GM12864 (cell line): Measurements from ENCODE around the gene PELI1.
A peak's percentile ranks its signal among the peaks of the same experiment; 100 is the strongest.
"Not testable (repeated sequence)": the region's sequence is repeated elsewhere in the genome, so short reads cannot be mapped to it uniquely, and the experiment has no call there.

Source experiments
- DNase-seq: peaks from one replicate; pipeline ENCODE4 v3.0.0-alpha.2; 2011; ENCODE audit warnings: low read depth
- H3K4me3 ChIP-seq: 2 replicates; pipeline ENCODE4 v1.5.1; 2011; ENCODE audit warnings: mild to moderate bottlenecking, low read depth, low read length, control low read depth
- TF ChIP-seq, protein P1 (sequence below): IDR thresholded peaks from 2 replicates; pipeline ENCODE4 v1.5.1; 2011; ENCODE audit warnings: low read depth, mild to moderate bottlenecking, moderate library complexity, low read length, control low read depth, inconsistent platforms; ENCODE audit errors: missing control alignments

Gene PELI1

DNA sequence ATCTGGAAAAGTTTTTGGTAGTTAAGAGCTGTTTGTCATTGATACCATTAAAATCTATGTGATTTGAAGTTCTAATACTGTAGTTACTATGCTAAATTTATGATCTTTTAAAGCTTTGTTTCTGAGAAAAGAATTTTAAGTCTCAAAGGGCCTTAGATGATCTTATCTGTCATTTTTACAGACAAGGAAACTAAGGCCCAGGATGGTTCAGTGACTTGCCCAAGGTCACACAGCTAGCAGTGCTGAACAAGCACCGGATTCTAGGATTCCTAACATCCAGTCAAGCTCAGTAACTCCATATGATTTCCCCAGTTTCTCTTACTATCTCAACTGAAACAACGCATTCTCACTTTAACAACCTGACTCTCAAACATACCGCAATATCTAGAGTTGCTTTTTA is 37.7 kb downstream of the PELI1 start:
- DNase-seq = no peak
- TF ChIP-seq, protein P1, sequence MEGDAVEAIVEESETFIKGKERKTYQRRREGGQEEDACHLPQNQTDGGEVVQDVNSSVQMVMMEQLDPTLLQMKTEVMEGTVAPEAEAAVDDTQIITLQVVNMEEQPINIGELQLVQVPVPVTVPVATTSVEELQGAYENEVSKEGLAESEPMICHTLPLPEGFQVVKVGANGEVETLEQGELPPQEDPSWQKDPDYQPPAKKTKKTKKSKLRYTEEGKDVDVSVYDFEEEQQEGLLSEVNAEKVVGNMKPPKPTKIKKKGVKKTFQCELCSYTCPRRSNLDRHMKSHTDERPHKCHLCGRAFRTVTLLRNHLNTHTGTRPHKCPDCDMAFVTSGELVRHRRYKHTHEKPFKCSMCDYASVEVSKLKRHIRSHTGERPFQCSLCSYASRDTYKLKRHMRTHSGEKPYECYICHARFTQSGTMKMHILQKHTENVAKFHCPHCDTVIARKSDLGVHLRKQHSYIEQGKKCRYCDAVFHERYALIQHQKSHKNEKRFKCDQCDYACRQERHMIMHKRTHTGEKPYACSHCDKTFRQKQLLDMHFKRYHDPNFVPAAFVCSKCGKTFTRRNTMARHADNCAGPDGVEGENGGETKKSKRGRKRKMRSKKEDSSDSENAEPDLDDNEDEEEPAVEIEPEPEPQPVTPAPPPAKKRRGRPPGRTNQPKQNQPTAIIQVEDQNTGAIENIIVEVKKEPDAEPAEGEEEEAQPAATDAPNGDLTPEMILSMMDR = no peak
- no peak overlapping the region for H3K4me3 ChIP-seq

DNA sequence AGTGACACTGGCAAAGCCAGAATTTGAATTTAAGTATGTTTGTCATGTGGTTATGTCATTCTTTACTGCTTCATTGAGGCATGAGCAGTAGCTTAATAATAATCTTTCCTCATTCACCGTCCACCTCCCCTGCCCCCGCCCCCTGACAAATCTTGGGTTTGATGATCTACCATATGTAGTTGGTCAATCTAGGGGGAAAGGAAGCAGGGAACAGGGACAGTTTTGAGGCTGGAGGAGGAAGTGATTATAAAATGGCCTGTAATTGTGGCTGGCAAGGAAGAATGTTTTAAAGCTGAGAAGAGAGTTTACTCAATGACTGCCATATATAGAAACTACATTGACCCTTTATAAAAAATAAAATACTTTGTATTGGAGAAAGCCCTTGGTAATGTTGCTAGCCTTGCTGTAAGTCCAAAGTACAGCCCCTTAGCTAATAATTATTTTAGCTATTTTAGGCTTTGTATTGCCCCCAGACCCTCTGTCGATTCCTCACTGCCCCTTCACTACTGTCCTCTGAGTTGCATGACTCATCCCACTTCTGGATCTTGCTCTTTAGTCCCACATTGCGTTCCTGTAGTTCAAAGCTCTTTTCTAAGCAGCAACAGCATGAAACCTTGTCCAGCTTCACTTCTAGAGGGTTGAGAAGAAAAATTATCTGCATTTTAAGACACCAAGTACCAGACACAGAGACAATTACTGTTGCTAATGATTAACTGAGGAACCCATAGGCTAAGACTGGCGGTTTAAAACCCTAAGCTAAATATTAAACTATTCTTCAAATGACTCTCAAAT is 38.4 kb downstream of the PELI1 start:
- no peak overlapping the region for H3K4me3 ChIP-seq
- no peak for DNase-seq

DNA sequence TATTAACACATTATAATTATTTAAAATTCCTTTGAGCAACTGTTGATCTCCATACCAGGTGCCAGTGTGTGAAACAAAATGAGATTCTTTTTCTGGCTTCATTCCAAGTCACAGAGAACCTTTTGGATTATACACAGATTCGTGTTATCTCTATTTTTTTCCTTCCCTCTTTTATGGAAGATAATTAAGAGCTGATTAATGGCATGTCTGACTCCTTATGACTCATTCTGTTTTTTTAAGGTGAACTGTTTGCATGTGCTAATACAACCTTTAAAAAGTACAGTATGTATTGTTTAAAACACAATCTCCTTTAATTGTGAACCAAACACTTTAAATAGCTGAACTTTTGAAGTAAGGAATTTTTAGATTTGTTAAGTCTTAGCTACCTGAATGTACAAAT is 39.3 kb downstream of the PELI1 start:
- H3K4me3 ChIP-seq = no peak overlapping the region
- no peak for DNase-seq
- TF ChIP-seq, protein P1 = no peak

More for the DNA sequence above, 38.4 kb downstream of the PELI1 start:
- TF ChIP-seq, protein P1 = no peak

DNA sequence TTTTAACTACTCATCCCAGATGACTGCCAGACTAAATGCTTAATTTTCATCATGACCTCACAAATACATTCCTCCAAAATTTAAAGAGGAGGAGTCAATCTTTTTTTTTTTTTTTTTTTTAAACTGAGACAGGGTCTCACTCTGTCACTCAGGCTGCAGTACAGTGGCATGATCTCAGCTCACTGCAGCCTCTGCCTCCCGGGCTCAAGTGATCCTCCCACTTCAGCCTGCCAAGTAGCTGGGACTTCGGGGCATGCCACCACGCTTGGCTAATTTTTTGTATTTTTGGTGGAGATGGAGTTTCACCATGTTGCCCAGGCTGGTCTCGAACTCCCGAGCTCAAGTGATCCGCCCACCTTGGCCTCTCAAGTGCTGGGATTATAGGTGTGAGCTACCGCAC is 41.5 kb downstream of the PELI1 start:
- not testable (repeated sequence) for DNase-seq, H3K4me3 ChIP-seq

DNA sequence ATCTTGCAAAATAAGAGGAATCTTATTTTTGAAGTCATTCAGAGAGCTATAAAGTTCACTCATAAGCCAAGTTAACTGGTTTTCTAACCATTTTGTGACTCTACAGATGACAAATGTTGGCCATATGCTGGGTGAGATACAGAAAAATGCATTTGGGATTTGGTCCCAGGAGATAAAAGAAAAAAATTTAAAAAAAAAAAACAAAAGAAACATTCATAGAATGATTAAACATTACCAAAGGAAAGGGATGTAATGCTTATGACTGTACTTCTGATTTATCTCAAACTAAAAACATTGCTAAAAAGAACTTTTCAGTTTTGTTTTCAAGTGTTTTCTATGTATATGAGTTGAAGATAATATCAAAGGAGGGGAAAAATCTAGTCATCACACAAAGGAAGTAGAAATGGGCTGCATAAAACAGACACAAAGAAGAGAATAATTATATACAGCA is 43.1 kb downstream of the PELI1 start:
- H3K4me3 ChIP-seq = no peak overlapping the region
- TF ChIP-seq, protein P1 = no peak
- no peak for DNase-seq

DNA sequence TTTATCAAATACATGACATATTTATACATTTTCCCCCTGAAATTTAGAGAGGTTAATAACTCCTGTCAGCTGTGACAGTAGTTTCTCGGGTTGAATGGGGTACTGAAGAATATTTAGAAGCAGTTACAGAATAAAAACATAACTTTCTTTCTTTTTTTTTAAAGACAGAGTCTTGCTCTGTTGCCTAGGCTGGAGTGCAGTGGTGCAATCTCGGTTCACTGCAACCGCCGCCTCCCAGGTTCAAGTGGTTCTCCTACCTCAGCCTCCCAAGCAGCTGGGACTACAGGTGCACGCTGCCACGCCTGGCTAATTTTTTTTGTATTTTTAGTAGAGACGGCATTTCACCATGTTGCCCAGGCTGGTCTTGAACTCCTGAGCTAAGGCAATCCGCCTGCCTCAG is 43.6 kb downstream of the PELI1 start:
- peak; percentile 46 for DNase-seq
- H3K4me3 ChIP-seq = not testable (repeated sequence)

DNA sequence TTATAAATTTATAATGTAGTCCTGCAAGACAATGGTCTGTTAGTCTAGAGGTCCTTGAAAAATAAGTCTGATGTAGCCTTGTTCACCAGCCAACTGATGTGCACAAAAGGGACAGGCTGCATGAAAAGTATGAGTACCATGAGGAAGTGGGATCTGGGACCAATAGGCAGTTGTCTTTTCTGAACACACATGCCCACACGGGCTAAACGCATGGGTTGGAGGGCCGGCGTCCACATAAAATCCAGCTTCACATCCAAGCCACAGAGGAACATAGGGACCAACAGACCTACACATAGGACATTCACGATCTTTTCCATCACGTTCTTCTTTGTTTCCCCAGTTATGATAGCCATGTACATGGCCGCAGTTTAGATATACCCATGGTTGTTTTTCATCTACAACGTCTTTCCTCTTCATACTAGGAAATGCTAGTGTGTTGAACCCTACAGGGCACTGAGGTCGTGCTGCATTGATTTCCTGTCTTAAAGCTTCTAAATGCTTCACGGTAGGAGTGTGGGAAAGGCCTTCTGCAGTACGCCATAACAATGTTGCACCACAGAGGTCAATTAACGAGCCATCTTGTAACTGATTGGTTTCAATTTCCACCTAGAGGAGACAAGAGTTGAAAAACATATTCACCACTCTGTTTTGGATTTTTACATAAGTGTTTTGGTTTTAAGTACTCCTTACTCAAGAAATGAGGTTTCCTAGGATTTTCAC is 49.4 kb downstream of the PELI1 start:
- TF ChIP-seq, protein P1 = no peak
- no peak for DNase-seq
- no peak overlapping the region for H3K4me3 ChIP-seq

DNA sequence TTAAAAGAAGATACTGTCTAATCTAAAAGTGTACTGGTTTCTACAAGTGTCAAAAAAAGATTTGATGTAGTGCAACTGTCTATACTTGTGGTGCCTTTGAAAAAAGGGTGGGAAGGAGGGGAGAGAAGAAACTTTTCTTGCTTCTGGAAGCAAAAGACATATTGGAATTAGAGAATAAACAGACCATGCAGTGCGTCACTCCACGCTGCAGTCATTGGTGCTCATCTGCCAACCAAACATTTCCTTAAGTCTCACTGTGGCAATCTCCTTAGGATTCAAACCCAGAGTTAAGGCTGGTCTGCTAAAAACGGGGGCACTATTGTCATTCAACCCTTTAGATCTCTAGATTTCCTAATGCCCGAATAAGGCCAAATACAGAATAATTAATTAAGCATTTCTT is 50.9 kb downstream of the PELI1 start:
- TF ChIP-seq, protein P1 = no peak
- no peak overlapping the region for H3K4me3 ChIP-seq
- DNase-seq = no peak
